Adipose tissue (tissue), 3 donors: Measurements from ENCODE around the gene PAH. TPM values are rescaled to one million over a fixed set of nuclear protein-coding genes. Genes with fewer than 3 reads are reported as not detected.

Experiments
- H3K27ac ChIP-seq: one replicate; pipeline ENCODE4 v1.5.1; 2013; ENCODE audit warnings: low read depth, low read length
- WGBS, 3 donors: extraction: QIAGEN DNeasy Blood & Tissue Kit; methylation state at CpG; one replicate each; pipeline ENCODE4 v1.1.7; 2013; 5-methylcytosine and 5-hydroxymethylcytosine counted together
- polyA plus RNA-seq, 3 donors: library from polyadenylated mRNA; stranded (reverse); fragments of 200-250 nt; gene quantifications; one replicate each; pipeline ENCODE4 v1.2.3, GENCODE V29; 2013
- donor health status: healthy with polysubstance abuse.
- donor health status: Bipolar disorder and iron deficiency.
- donor health status: healthy.

The PAH gene
- polyA plus RNA-seq, 3 donors, result 0.10 to 1.9 TPM; not detected in 1

DNA sequence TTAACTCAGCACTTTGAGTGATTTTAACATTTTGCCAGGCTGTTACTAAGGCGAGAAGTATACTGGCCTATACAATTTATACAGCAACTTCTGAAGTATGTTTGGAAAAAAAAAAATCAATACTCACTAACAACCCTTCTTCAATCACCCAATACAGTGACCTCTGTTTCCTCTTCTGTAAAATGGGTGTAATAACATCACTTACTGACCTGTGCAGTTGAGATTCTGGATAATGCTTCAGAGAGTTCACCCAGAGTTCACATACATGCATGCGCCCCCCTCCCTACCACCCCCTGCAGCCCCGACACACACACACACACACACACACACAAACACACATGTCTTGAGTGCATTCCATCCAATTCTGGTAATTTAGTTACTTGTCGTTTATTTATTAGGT is 9.1 kb downstream of the PAH start:
- 78 to 81% (median 80%) methylated on average over 4 of the region's 4 CpGs for WGBS, 3 donors
- H3K27ac ChIP-seq, result no peak overlapping the region

DNA sequence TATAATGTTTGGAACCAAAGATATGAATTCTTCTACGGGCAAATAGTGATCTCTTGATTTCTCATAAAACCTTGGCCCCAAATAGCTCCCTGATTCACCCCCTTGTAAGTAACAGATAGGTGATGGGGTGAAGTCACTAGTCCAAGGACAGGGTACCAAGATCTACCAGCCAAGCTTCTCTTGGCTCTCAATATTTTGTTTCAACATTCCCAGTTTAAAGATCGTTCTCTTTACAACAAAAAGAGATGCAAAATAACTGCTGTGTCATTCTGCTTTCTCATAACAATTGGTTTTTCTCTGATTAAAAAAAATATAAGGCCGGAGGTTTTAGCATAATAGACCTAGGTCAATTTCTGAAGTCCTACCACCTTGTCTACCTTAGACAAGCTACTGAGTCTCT is 11.8 kb downstream of the PAH start:
- 74 to 82% (median 78%) methylated on average over 3 of the region's 3 CpGs for WGBS, 3 donors
- no peak overlapping the region for H3K27ac ChIP-seq

DNA sequence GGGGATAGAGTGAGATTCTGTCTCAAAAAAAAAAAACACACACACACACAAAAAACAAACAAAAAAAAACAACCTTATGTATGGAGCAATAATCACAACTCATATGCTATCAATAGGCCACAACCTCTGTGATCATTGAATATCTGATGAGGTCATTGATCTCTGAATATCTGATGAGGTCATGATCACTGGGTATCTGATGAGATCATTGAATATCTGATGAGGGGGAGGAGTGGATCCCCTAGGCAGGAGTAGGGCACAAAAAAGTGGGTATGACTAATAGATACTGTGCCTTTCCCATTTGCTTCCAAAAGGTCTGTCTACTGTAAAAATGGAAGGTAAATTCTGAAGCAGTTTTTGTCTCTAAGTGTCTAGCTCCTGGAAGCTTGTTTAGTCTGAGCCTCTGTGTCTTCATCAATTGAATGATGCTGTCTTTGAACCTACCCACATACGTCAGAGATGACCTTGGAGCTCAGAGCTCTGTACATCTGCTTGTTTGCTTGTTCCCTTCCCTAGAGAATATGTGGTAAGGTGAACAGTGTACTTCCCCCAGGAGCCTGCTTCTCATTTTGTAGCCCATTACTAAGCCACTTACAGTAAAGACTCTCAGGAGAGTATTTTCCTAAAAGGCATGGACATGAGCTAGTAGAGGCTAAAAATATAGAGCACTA is 13.6 kb downstream of the PAH start:
- 41 to 72% (median 69%) methylated on average over 1 of the region's 1 CpG for WGBS, 3 donors

DNA sequence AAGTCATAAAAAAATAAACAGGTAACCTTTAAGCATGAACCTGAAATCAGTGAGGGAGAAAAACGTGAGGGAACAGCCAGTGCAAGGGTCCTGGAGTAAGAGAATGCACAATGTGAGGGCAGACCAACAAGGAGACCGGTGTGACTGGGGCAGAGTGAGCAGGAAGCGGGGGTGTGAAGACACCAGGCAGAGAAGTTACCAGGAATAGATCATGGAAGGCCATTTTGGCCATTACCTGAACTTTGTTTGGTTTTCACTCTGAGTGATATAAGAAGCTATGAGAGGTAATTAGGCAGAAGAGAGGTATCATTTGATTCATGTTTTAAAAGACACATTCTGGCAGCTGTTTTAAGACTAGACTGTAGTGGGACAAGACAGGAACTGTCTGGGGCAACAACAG is 15.0 kb downstream of the PAH start:
- H3K27ac ChIP-seq, result no peak overlapping the region
- 62 to 84% (median 63%) methylated on average over 3 of the region's 3 CpGs for WGBS, 3 donors

More for the DNA sequence above, 13.6 kb downstream of the PAH start:
- H3K27ac ChIP-seq, result no peak overlapping the region

DNA sequence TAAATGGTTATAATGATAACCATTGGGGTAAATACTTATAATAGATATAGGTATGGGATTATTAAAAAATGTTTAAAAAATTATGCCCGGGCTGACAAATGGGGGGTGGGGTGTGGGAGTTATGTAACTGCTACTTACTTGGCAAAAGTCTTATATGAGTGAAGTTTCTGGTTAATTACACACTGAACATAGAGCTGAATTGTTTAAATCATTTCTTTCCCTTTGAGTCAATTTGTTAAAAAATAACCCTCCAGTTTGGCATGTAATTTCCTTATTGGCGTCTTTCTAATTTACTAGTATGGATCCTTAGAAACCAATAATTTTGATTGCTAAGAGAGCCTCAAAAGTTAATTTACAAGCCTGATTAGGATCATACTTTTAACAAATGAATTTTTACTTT is 16.7 kb downstream of the PAH start:
- H3K27ac ChIP-seq, result no peak overlapping the region
- 55 to 91% (median 85%) methylated on average over 2 of the region's 2 CpGs for WGBS, 3 donors

DNA sequence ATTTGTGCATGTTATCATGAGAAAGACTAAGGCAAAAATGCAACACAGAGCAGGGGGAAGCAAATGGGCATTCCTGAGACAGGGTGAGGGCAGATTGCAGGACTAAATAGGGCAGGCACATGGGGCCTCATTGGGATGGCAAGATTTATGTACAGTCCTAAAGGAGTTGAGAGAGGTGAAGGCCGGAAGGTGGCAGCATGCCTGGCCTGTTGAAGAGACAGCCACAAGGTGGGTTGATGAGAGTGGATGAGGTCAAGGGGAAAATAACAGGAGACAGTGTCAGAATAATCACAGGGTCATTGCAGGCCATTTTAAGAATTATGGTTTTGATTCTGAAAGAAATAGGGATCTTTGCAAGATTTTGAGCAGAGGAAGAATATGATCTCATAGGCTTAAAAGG is 21.0 kb downstream of the PAH start:
- H3K27ac ChIP-seq, result no peak overlapping the region
- WGBS, 3 donors, result 64 to 86% (median 78%) methylated on average over 1 of the region's 1 CpG

DNA sequence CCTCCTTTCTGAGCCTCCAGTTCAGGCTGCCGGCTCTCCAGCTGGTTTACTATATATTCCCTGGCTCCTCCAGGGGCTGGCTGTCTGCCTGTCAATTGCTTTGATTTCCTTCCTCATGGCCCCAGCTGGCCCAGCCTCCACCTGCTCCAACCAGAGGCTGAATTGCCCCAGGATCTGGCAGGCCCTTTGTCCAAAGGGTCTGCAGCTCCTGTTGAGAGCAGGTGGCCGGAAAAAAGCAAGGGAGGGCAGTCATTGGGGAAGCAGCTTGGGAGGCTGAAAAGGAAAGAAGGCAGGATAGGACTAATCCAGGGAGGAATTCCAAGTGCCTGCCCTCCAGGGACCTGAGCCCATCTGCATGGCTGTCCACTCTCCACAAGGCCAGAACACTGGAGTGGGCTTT is 25.3 kb downstream of the PAH start:
- no peak overlapping the region for H3K27ac ChIP-seq
- WGBS, 3 donors, result 52 to 71% (median 57%) methylated on average over 2 of the region's 2 CpGs

DNA sequence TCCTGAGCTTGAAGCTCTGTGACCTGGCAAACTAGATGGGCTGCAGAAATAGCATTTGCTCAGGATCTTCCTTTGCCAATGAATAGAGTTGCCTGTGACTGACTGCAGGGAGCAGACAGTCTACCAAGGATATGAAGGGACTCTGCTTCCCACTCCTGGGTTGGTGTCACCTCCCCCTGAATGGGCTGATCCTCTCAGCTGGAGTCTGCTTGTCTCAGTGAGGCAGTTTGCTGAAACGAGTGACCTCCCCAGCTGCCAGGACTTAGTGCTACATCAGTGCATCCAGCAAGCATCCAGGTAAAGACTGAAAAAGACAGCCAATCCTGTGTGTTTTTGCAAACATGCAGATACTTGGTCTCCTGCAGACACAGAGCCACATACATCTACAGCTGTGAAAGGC is 28.5 kb downstream of the PAH start:
- WGBS, 3 donors, result 9 to 25% (median 12%) methylated on average over 1 of the region's 1 CpG
- no peak overlapping the region for H3K27ac ChIP-seq

DNA sequence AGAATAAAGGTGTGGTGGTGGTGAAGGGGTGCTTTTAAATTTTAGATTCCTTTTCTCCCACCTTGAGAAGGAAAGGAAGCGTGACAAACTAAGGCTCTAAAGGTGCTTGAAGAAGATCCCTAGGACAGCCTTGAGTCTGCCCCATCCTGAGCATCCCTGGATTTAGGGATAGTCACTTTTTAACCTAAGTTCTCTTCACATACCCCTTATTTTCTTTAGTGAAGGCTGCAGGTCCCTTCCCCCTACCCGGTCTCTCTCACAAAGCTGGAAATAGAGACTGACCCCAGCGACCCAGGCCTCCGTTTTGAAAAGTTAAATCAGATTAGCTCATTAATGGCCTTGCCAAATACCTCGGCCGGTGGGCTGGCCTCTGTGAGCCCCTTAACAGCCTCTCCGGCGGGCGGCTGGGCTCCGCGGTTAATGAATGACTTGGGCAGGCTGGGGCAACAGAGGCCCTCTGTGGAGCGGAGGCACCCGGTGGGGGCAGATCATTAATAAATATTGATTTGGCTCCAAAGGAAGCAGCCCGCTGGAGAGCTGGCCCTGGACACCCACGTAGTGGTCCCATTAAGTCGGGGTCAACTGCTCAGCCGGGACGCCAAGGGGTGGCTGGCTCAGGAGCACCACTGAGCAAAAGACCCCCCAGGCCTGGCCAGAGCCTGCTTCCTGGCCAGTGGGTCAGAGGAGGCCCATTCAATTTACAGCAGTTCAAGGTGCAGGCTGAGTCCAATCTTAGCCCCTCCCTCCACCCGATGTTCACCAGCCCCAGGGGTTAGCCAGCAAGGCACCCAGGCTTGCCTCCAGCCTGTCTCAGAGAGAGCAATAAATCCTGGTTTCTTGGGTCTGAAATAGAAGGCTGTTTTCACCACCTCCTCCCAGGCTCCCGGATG is 31.8 kb downstream of the PAH start:
- no peak overlapping the region for H3K27ac ChIP-seq
- WGBS, 3 donors, result 31 to 59% (median 54%) methylated on average over 20 of the region's 20 CpGs

DNA sequence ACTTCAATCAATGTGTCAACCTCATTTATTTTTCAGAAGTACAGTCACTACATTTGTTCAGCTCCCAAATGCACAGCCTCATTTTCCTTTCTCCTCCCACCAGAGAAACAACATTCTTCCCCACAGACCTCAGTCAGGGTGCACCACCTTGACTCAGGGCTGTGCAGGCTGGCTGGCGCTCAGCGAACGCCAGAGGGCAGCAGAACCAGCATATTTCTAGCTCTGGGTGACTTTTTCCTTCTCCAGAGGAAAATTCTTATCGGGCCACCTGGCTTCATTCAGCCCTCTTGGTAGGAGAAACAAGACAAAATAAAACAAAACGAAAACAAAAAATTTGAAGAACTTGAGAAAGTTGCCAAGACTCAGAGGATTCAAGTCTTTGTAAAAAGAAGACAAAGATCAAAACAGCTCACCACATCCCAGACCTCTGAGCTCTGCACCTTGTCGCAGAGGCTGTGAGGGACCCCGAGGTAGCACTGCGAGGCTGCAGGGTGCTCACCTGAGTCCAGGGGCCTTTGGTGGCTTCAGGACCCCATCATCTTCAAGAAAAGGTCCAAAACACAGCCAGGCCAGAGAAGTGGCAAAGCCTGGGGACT is 33.7 kb downstream of the PAH start:
- 27 to 33% (median 27%) methylated on average over 8 of the region's 8 CpGs for WGBS, 3 donors

DNA sequence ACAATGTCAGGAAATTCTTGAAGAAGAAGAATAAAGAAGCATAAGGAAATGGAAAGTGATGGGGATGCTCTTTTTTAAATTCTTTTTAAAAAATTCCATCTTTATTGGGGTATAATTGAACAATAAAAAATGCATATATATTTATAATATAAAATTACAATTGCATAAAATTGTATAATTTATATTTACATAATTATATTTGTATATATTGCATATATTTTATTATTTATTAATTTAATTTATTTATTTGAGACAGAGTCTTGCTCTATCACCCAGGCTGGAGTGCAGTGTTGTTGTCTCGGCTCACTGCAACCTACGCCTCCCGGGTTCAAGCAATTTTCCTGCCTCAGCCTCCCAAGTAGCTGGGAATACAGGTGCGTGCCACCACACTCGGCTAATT is 36.3 kb downstream of the PAH start:
- H3K27ac ChIP-seq, result no peak overlapping the region
- WGBS, 3 donors, result 85 to 96% (median 96%) methylated on average over 5 of the region's 5 CpGs

More for the DNA sequence above, 33.7 kb downstream of the PAH start:
- H3K27ac ChIP-seq, result no peak overlapping the region

DNA sequence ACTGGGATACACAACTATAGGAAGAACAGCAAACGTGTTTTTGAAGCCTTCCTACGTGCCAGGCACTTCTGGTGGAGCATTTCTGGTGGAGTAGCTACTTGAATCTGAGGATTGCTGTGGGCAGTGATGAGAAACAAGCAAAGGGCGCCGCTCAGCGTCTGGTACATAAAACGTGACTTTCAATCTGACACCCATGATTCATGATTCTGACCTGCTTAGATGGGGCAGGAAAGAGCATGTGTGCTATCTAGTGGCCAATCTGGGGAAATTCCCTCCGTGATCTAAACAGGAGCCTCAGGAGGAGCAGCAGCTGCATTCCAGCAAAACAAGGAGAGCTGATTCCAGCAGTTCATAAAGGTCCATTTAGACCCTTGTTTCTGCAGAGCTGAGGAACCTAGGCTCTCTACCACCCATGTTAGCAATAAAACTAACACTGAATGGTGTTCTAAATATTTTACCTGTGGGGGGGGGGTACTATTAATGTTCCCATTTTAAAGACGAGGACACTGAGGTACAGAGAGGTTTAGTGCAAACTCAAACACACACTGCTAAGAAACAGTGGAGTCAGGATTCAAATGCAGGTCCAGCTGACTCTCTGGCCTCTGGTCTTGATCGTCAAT is 37.8 kb downstream of the PAH start:
- H3K27ac ChIP-seq, result no peak overlapping the region
- 14 to 15% (median 15%) methylated on average over 9 of the region's 9 CpGs for WGBS, 3 donors

DNA sequence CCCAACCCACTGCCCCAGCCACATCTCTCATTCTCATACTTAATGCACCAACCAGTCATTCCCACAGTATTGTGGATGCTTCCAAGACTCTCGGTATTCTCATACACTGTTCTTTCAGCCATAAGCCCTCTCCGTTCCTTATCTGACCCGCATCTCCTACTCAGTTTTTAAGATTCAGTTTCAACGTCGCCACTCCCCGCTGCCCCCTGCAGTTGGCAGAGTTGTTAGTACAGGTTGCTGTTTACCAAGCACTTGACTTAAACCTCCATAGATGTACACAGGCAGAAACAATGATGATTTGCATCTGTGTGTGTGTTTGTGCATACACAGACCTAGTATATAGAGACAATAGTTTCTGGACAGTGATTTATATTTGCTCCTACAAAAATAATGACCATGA is 40.2 kb downstream of the PAH start:
- 62 to 73% (median 72%) methylated on average over 6 of the region's 6 CpGs for WGBS, 3 donors
- H3K27ac ChIP-seq, result no peak overlapping the region

DNA sequence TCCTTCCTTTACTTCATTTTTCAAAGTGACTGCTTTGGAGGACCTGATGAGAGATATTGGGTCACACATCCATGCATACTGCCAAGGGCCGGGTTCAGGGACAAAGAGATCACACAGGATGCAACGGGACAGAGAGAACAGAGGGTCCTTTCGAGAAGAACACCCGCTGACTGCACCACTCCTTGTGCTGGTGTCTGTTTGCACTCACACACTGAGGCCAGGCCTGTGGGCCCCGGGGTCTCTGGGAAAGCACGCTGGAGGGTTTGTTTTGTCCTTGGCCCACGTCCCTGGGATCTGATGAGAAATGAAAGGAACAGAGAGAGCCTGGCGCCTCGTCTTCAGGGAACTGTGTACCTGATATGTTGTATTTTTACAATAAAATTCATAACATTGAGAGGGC is 42.2 kb downstream of the PAH start:
- H3K27ac ChIP-seq, result no peak overlapping the region
- WGBS, 3 donors, result 67 to 73% (median 68%) methylated on average over 9 of the region's 9 CpGs

DNA sequence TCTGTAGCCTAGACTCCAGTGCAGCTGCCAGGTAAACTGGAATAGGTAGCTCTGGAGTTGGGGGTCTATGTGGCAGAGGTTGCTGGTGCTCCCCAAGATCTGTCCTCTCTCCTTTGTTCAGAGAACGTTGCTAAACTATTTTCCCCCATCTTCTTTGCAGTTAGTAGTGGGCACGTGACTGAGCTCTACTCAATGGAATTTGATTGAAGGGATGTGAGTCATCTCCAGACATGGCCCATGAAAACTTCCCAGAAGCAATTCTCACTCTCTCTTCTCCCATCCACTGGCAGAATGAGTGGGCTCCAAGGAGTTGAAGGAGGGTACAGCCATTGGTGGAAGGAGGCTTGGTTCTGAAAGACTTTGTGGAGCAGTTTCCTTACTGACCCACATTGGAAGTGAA is 44.0 kb downstream of the PAH start:
- H3K27ac ChIP-seq, result no peak overlapping the region
- 59 to 80% (median 69%) methylated on average over 2 of the region's 2 CpGs for WGBS, 3 donors

DNA sequence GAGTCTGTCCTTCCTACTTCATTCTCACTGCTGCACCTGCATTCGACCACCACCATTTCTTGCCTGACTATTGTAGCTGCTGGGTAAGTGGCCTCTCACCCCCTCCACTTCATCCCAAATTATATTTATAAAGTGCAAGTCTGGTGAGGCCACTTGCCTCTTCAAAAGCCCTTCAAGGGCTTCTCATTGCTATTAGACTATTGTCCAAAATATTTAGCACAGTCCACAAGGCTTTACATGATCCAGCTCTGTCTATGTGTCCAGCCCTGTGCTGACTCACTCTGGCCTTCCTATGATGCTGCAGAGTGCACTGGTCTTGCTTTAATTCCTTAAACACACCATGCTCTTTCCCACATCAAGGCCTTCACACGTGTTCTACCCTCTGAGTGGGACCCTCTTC is 46.0 kb downstream of the PAH start:
- 53 to 69% (median 54%) methylated on average over 2 of the region's 2 CpGs for WGBS, 3 donors
- H3K27ac ChIP-seq, result no peak overlapping the region

DNA sequence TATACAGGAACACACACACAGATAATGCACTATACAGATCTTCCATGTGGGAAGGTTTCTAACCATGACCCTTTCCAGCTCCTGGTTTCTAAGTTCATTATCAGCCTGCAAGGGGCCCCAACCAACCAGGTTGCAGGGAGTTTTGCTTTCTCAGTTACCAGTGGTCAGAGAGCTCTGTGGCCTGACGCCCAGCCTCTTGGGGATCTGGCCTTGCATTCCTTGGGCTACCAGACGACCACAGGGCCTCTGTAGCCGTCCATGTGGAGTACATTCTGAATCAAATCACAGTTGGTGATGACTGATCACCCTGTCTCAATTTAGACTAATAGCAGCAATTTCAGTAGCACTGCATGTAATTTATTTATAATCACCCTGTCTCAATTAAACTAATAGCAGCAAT is 47.5 kb downstream of the PAH start:
- 23 to 48% (median 37%) methylated on average over 3 of the region's 3 CpGs for WGBS, 3 donors

DNA sequence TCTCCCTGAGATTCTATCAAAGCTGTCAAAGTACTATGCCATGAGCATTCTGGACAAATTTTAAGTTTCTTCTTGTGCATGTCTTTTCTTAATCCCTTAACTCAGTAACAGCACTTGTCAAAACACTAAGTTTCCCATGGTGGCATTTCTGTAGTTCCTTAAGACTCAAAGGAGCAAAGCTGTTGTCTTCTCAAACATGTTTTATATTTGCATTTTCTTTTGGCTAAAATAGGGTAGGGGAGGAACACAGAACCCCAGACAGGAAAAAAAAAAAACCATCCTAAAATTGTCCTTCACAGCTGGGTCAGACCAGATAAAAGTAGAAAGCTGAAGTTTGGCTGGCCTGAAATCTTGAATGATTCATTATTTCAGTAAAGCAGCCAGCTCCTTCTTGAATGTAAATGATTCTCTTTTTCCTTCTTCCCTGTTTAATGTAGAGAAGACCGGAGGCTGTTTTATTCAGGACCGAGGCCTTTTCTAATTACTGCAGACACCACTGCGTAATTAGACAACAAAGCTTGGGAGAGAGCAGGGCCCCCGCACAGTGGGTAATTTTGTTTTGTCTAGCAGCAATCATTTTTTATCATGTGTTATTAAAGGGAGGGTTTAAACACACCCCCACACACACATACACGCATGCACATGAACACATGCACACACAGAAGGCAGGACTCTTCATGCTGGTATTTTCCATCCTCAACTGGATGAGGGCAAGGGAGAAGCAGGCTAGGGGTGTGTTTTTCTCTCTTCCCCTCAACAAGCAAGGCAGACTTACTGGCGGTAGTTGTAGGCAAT is 51.0 kb downstream of the PAH start:
- 78 to 90% (median 79%) methylated on average over 6 of the region's 6 CpGs for WGBS, 3 donors
- H3K27ac ChIP-seq, result no peak overlapping the region

More for the DNA sequence above, 47.5 kb downstream of the PAH start:
- H3K27ac ChIP-seq, result no peak overlapping the region
